Large intestine (tissue), 3 donors: ENCODE data around the gene RASL11A. TPM values are rescaled to one million over a fixed set of nuclear protein-coding genes. Genes with fewer than 3 reads are reported as not detected.

ENCODE experiments used
- DNase-seq, 2 donors: peaks; one replicate each; pipeline versions ENCODE4 v3.0.0 to v3.0.0-alpha.2; 2013
- H3K27ac ChIP-seq: one replicate; pipeline ENCODE4 v1.5.1; 2013; ENCODE audit warnings: low read length
- H3K27me3 ChIP-seq: 2 replicates; pipeline ENCODE4 v1.6.1; 2013; ENCODE audit warnings: low read length; ENCODE audit not compliant: control insufficient read depth, insufficient read depth
- H3K36me3 ChIP-seq: 2 replicates; pipeline ENCODE4 v1.6.1; 2013; ENCODE audit warnings: low read length; ENCODE audit not compliant: control insufficient read depth, insufficient read depth
- H3K4me1 ChIP-seq: one replicate; pipeline ENCODE4 v1.6.1; 2013; ENCODE audit warnings: low read length; ENCODE audit not compliant: control insufficient read depth, insufficient read depth
- H3K4me3 ChIP-seq: one replicate; pipeline ENCODE4 v1.5.1; 2013; ENCODE audit warnings: low read length
- H3K9me3 ChIP-seq: one replicate; pipeline ENCODE4 v1.6.1; 2013; ENCODE audit warnings: mild to moderate bottlenecking, low read depth, low read length, moderate library complexity; ENCODE audit not compliant: control insufficient read depth
- WGBS: methylation state at CpG from one replicate; pipeline ENCODE4 v1.1.5; 2013; ENCODE audit warnings: low lambda C conversion rate; ENCODE audit not compliant: insufficient coverage; 5-methylcytosine and 5-hydroxymethylcytosine counted together
- polyA plus RNA-seq: library from polyadenylated mRNA; unstranded; fragments of 120-200 nt; gene quantifications from one replicate; pipeline ENCODE4 v1.2.1, GENCODE V29; 2013

RASL11A gene
- polyA plus RNA-seq, 1 donor, result 9.0 TPM

GRCh38 chr13:27250833-27251165 lies 19.8 kb upstream of the RASL11A start:
- no peaks in the 10 kb centered on the region for H3K4me1 ChIP-seq
- H3K27me3 ChIP-seq, result no peaks in the 10 kb centered on the region
- peak overlapping the region; percentile 78 for H3K27ac ChIP-seq
- 0% methylated on average over 2 of the region's 9 CpGs for WGBS
- no peak for DNase-seq
- H3K9me3 ChIP-seq, result no peaks in the 10 kb centered on the region
- H3K4me3 ChIP-seq, result peak overlapping the region; percentile 86
- peaks cover 15% of the 10 kb centered on the region for H3K36me3 ChIP-seq

GRCh38 chr13:27251166-27252091 lies 19.2 kb upstream of the RASL11A start, which contains the start of gene RPL21:
Gene RPL21, plus strand, starts transcription at chr13:27251558. Its CDS starts 2,219 bp downstream, at chr13:27253777.
- DNase-seq, result peak; percentile 98
- peaks cover 15% of the 10 kb centered on the region for H3K36me3 ChIP-seq
- H3K4me3 ChIP-seq, result peak within 1 kb of the TSS; percentile 86
- no peaks in the 10 kb centered on the region for H3K27me3 ChIP-seq
- H3K4me1 ChIP-seq, result no peaks in the 10 kb centered on the region
- WGBS, result no CpG with 5 or more reads among the region's 69 CpGs
- peak within 1 kb of the TSS; percentile 78 for H3K27ac ChIP-seq
- no peaks in the 10 kb centered on the region for H3K9me3 ChIP-seq

- DNase-seq, result no peak
- Histone ChIP-seq H3K4me1 (no peaks in the 10 kb centered on the region), H3K36me3 (peaks cover 23% of the 10 kb centered on the region), H3K4me3 (peak overlapping the region; percentile 86), H3K9me3 (no peaks in the 10 kb centered on the region), H3K27me3 (no peaks in the 10 kb centered on the region), H3K27ac (peak overlapping the region; percentile 78)
These were observed 18.2 kb upstream of the RASL11A start for GRCh38 chr13:27252467-27252866.

GRCh38 chr13:27257233-27257568 lies 13.4 kb upstream of the RASL11A start:
- Histone ChIP-seq H3K9me3 (no peaks in the 10 kb centered on the region), H3K27me3 (no peaks in the 10 kb centered on the region), H3K4me1 (no peaks in the 10 kb centered on the region), H3K27ac (no peak overlapping the region), H3K4me3 (no peak overlapping the region), H3K36me3 (peaks cover 36% of the 10 kb centered on the region)
- no CpG with 5 or more reads among the region's 3 CpGs for WGBS
- DNase-seq, result no peak

GRCh38 chr13:27257648-27258253 lies 12.9 kb upstream of the RASL11A start:
- no peak overlapping the region for H3K27ac ChIP-seq
- peaks cover 36% of the 10 kb centered on the region for H3K36me3 ChIP-seq
- H3K27me3 ChIP-seq, result no peaks in the 10 kb centered on the region
- no peak for DNase-seq
- H3K9me3 ChIP-seq, result no peaks in the 10 kb centered on the region
- H3K4me1 ChIP-seq, result no peaks in the 10 kb centered on the region
- no peak overlapping the region for H3K4me3 ChIP-seq
- 94% methylated on average over 2 of the region's 11 CpGs for WGBS

- WGBS, result 86% methylated on average over 2 of the region's 5 CpGs
- peaks cover 36% of the 10 kb centered on the region for H3K36me3 ChIP-seq
- no peaks in the 10 kb centered on the region for H3K9me3 ChIP-seq
These were observed 11.8 kb upstream of the RASL11A start for GRCh38 chr13:27258637-27259386.

GRCh38 chr13:27259831-27260230 lies 10.8 kb upstream of the RASL11A start:
- DNase-seq, result peak in 1 of 2 donors; percentile 48
- H3K27me3 ChIP-seq, result no peaks in the 10 kb centered on the region
- no CpG with 5 or more reads among the region's 2 CpGs for WGBS
- H3K27ac ChIP-seq, result peak overlapping the region; percentile 12
- H3K36me3 ChIP-seq, result peaks cover 30% of the 10 kb centered on the region
- peaks cover 4% of the 10 kb centered on the region for H3K4me1 ChIP-seq
- H3K9me3 ChIP-seq, result no peaks in the 10 kb centered on the region
- no peak overlapping the region for H3K4me3 ChIP-seq

More at GRCh38 chr13:27258637-27259386, 11.8 kb upstream of the RASL11A start:
- DNase-seq, result no peak
- no peak overlapping the region for H3K4me3 ChIP-seq
- H3K4me1 ChIP-seq, result peaks cover 1% of the 10 kb centered on the region
- H3K27me3 ChIP-seq, result no peaks in the 10 kb centered on the region
- H3K27ac ChIP-seq, result no peak overlapping the region

GRCh38 chr13:27261396-27261795 lies 9.2 kb upstream of the RASL11A start:
- Histone ChIP-seq H3K27me3 (no peaks in the 10 kb centered on the region), H3K4me3 (no peak overlapping the region), H3K27ac (no peak overlapping the region), H3K36me3 (peaks cover 22% of the 10 kb centered on the region), H3K9me3 (no peaks in the 10 kb centered on the region), H3K4me1 (peaks cover 4% of the 10 kb centered on the region)
- DNase-seq, result no peak
- 83% methylated on average over 1 of the region's 5 CpGs for WGBS

- H3K4me3 ChIP-seq, result no peak overlapping the region
- no peaks in the 10 kb centered on the region for H3K9me3 ChIP-seq
- DNase-seq, result no peak
- peaks cover 9% of the 10 kb centered on the region for H3K4me1 ChIP-seq
- no peaks in the 10 kb centered on the region for H3K27me3 ChIP-seq
- WGBS, result no CpG with 5 or more reads among the region's 2 CpGs
- no peak overlapping the region for H3K27ac ChIP-seq
- H3K36me3 ChIP-seq, result peaks cover 5% of the 10 kb centered on the region
These were observed 7.2 kb upstream of the RASL11A start for GRCh38 chr13:27263438-27263837.

GRCh38 chr13:27264181-27264580 lies 6.4 kb upstream of the RASL11A start:
- DNase-seq, result peak; percentile 29 to 49
- peak overlapping the region; percentile 11 for H3K27ac ChIP-seq

More at GRCh38 chr13:27264181-27264580, 6.4 kb upstream of the RASL11A start:
- WGBS, result no CpG with 5 or more reads among the region's 5 CpGs
- Histone ChIP-seq H3K4me3 (no peak overlapping the region), H3K36me3 (peaks cover 2% of the 10 kb centered on the region), H3K27me3 (no peaks in the 10 kb centered on the region), H3K4me1 (peaks cover 9% of the 10 kb centered on the region), H3K9me3 (no peaks in the 10 kb centered on the region)
